PC-3 (cell line): ENCODE results near the gene SENP3. TPM values are rescaled to one million over a fixed set of nuclear protein-coding genes. Genes with fewer than 3 reads are reported as not detected.

Experiments used
- ATAC-seq: fragments of 200-7000 bp; cut with Tn5 transposase; 2 replicates; pipeline ENCODE4 v1.9.1; 2020; ENCODE audit warnings: mild to moderate bottlenecking, moderate library complexity
- BruUV-seq: library from RNA; stranded (reverse); fragments of 400-500 nt; replicated peaks from 2 replicates; lab custom pipeline; 2021; lab: Mats Ljungman, UMichigan
- CTCF ChIA-PET: fragments of 300-600 bp; sonication (Branson Sonifier 250); formaldehyde crosslinking; loops from one replicate; lab custom pipeline; 2022; ENCODE audit warnings: antibody characterized with exemption; lab: Charles Lee
- POLR2A ChIA-PET: fragments of 300-600 bp; sonication (Branson Sonifier 250); formaldehyde crosslinking; loops from one replicate; lab custom pipeline; 2022; ENCODE audit warnings: antibody characterized with exemption; ENCODE audit not compliant: unreplicated experiment; lab: Charles Lee
- DNase-seq: peaks from one replicate; pipeline ENCODE4 v3.0.0-alpha.2; 2015
- H2AFZ ChIP-seq: fragments of 300-600 bp; sonication (generic); 2 replicates; pipeline ENCODE4 v1.6.0; 2016; ENCODE audit warnings: antibody characterized with exemption, low read length
- H3F3A ChIP-seq: fragments of 300-600 bp; sonication (generic); one replicate; pipeline ENCODE4 v1.6.0; 2017; ENCODE audit warnings: antibody characterized with exemption, low read length, control low read depth, mild to moderate bottlenecking; ENCODE audit not compliant: unreplicated experiment
- H3K27ac ChIP-seq: fragments of 300-600 bp; sonication (generic); 2 replicates; pipeline ENCODE4 v1.5.1; 2016; ENCODE audit warnings: mild to moderate bottlenecking, low read length
- H3K27me3 ChIP-seq: fragments of 300-600 bp; sonication (generic); 2 replicates; pipeline ENCODE4 v1.6.1; 2016; ENCODE audit warnings: low read length, mixed read lengths
- H3K36me3 ChIP-seq: fragments of 300-600 bp; sonication (generic); 2 replicates; pipeline ENCODE4 v1.6.1; 2016; ENCODE audit warnings: low read depth, mixed run types, low read length, mixed read lengths
- H3K4me1 ChIP-seq: fragments of 300-600 bp; sonication (generic); 2 replicates; pipeline ENCODE4 v1.5.1; 2016; ENCODE audit warnings: low read length; ENCODE audit not compliant: insufficient read depth
- H3K4me2 ChIP-seq: fragments of 300-600 bp; sonication (generic); 2 replicates; pipeline ENCODE4 v1.6.0; 2016; ENCODE audit warnings: low read length
- H3K4me3 ChIP-seq: fragments of 300-600 bp; sonication (generic); 2 replicates; pipeline ENCODE4 v1.5.1; 2016; ENCODE audit warnings: mild to moderate bottlenecking, low read length, mixed read lengths
- H3K79me2 ChIP-seq: fragments of 300-600 bp; sonication (generic); 2 replicates; pipeline ENCODE4 v1.6.1; 2017; ENCODE audit warnings: low read length, mixed read lengths
- H3K9ac ChIP-seq: fragments of 300-600 bp; sonication (generic); 2 replicates; pipeline ENCODE4 v1.6.0; 2016; ENCODE audit warnings: mild to moderate bottlenecking, low read length
- H3K9me2 ChIP-seq: fragments of 300-600 bp; sonication (generic); replicated peaks from 2 replicates; pipeline ENCODE4 v1.6.1; 2016; ENCODE audit warnings: mixed run types, low read length, mixed read lengths
- H3K9me3 ChIP-seq: fragments of 300-600 bp; sonication (generic); 2 replicates; pipeline ENCODE4 v1.6.1; 2016; ENCODE audit warnings: low read length, mixed read lengths
- H4K20me1 ChIP-seq: fragments of 300-600 bp; sonication (generic); 2 replicates; pipeline ENCODE4 v1.6.1; 2016; ENCODE audit warnings: low read length, mixed read lengths
- EZH2 ChIP-seq: fragments of 300-600 bp; sonication (generic); IDR thresholded peaks from one replicate; pipeline ENCODE4 v1.6.1; 2017; ENCODE audit warnings: antibody characterized with exemption, mild to moderate bottlenecking, low read length; ENCODE audit not compliant: unreplicated experiment
- EZH2phosphoT487 ChIP-seq: fragments of 300-600 bp; sonication (generic); IDR thresholded peaks from 2 replicates; pipeline ENCODE4 v1.6.1; 2018; ENCODE audit warnings: mild to moderate bottlenecking, antibody characterized with exemption, low read length, borderline replicate concordance
- intact Hi-C: fragments of 100-400 bp; cut with micrococcal nuclease; formaldehyde crosslinking; loops from 2 replicates; pipeline ENCODE4 v1.9.0; 2023
- total RNA-seq: library from RNA; depleted of rRNA; stranded (reverse); fragments of >200 nt; gene quantifications from 2 replicates; pipeline ENCODE4 v1.2.3, GENCODE V29; 2014
- TF ChIP-seq, protein P1 (sequence below): fragments of 300-600 bp; sonication (generic); conservative IDR thresholded peaks from 2 replicates; pipeline ENCODE4 v1.5.1; 2017; ENCODE audit warnings: antibody characterized with exemption, low read depth, mild to moderate bottlenecking, low read length

SENP3 gene
- total RNA-seq, 1 experiment from 2014 or later, result 82.8 TPM

DNA sequence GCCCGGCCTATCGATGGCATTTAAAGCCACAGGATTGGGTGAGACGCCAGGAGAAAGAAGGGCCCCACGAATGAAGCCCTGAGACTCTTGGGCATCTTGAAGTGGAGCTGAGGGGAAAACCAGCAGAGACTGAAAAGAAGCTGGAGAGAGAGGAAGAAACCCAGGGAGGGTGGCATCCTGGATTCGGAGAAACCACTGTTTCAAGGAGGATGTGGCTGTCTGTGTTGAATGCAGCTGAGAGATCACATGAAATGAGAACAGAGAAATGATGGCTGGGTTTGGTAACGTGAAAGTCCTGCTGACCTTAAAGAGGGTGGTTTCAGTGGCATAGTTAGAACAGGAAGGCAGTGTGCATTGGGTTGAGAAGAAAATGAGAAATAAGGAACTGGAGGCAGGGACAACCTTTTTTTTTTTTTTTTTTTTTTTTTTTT, 9.1 kb upstream of the SENP3 start:
- ChIA-PET POLR2A (no interaction called here), CTCF (no interaction called here)
- Histone ChIP-seq H3K4me1 (peaks cover 9% of the 10 kb centered on the region; the same call in 1 of the 2 replicates), H3K4me3 (no peak overlapping the region), H3K4me2 (no peak overlapping the region), H2AFZ (no peak overlapping the region), H4K20me1 (no peaks in the 10 kb centered on the region), H3K27ac (no peak overlapping the region), H3F3A (no peaks in the 10 kb centered on the region), H3K36me3 (no peaks in the 10 kb centered on the region), H3K9me2 (no peaks in the 10 kb centered on the region), H3K27me3 (no peaks in the 10 kb centered on the region), H3K9me3 (no peaks in the 10 kb centered on the region), H3K9ac (no peak overlapping the region), H3K79me2 (no peaks in the 10 kb centered on the region)
- DNase-seq (no peak), ATAC-seq (no peak)
- BruUV-seq, result no TSS peak
- no peak for TF ChIP-seq EZH2phosphoT487
- no peak for TF ChIP-seq EZH2
- TF ChIP-seq, protein P1, sequence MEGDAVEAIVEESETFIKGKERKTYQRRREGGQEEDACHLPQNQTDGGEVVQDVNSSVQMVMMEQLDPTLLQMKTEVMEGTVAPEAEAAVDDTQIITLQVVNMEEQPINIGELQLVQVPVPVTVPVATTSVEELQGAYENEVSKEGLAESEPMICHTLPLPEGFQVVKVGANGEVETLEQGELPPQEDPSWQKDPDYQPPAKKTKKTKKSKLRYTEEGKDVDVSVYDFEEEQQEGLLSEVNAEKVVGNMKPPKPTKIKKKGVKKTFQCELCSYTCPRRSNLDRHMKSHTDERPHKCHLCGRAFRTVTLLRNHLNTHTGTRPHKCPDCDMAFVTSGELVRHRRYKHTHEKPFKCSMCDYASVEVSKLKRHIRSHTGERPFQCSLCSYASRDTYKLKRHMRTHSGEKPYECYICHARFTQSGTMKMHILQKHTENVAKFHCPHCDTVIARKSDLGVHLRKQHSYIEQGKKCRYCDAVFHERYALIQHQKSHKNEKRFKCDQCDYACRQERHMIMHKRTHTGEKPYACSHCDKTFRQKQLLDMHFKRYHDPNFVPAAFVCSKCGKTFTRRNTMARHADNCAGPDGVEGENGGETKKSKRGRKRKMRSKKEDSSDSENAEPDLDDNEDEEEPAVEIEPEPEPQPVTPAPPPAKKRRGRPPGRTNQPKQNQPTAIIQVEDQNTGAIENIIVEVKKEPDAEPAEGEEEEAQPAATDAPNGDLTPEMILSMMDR, result no peak
- intact Hi-C loops, result no loop called here

DNA sequence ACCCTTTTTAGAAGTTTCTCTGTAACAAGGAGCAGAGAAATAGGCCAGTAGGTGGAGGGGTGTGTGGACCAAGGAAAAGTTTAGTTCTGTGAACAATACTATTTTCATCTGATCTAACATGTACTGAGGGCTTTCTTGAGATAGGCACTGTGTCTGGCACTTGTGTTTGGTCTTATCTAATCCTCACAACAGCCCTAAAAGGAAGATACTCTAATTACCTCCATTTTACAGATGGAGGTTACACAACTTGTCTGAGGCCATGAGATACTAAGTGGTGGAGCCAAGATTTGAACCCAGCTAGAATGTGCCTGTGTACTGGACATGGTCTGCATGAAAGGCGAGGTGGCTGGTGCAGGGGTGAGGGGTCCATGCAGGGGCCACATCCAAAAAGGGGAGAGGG, 8.4 kb upstream of the SENP3 start:
- Histone ChIP-seq H2AFZ (no peak overlapping the region), H3K27ac (no peak overlapping the region), H3K4me3 (no peak overlapping the region), H3K9me2 (no peaks in the 10 kb centered on the region), H3K79me2 (no peaks in the 10 kb centered on the region), H3K27me3 (no peaks in the 10 kb centered on the region), H3F3A (no peaks in the 10 kb centered on the region), H3K9me3 (no peaks in the 10 kb centered on the region), H3K4me2 (no peak overlapping the region), H3K9ac (no peak overlapping the region), H4K20me1 (no peaks in the 10 kb centered on the region), H3K36me3 (no peaks in the 10 kb centered on the region), H3K4me1 (peaks cover 13% of the 10 kb centered on the region)
- CTCF ChIA-PET, result no interaction called here
- intact Hi-C loops, result no loop called here
- DNase-seq, result no peak
- no peak for TF ChIP-seq EZH2
- TF ChIP-seq EZH2phosphoT487, result no peak
- BruUV-seq, result no TSS peak
- ATAC-seq, result no peak
- POLR2A ChIA-PET, result no interaction called here

GRCh38 chr17:7555320-7555948, 6.3 kb upstream of the SENP3 start:
- no peak overlapping the region for H3K4me2 ChIP-seq
- H3K9me2 ChIP-seq, result no peaks in the 10 kb centered on the region
- no TSS peak for BruUV-seq
- H3K27ac ChIP-seq, result no peak overlapping the region
- no peaks in the 10 kb centered on the region for H3K9me3 ChIP-seq
- H3F3A ChIP-seq, result no peaks in the 10 kb centered on the region
- ATAC-seq, result no peak
- no peaks in the 10 kb centered on the region for H3K36me3 ChIP-seq
- TF ChIP-seq EZH2 (no peak), EZH2phosphoT487 (no peak)
- TF ChIP-seq, protein P1, result peak; percentile 20; the same call in 1 of the 2 replicates
- peaks cover 16% of the 10 kb centered on the region for H3K4me1 ChIP-seq
- no peaks in the 10 kb centered on the region for H4K20me1 ChIP-seq
- no peaks in the 10 kb centered on the region for H3K27me3 ChIP-seq
- no peak overlapping the region for H2AFZ ChIP-seq
- H3K79me2 ChIP-seq, result no peaks in the 10 kb centered on the region
- POLR2A ChIA-PET, result no interaction called here
- CTCF ChIA-PET, result no interaction called here
- no peak for DNase-seq
- no peak overlapping the region for H3K4me3 ChIP-seq
- no peak overlapping the region for H3K9ac ChIP-seq
- intact Hi-C loops, result no loop called here
